ENCODE results near the gene TFB1M.

Gene TFB1M

GRCh38 chr6:155303361-155303870 is 10.9 kb downstream of the TFB1M start:
- DNase-seq (ENCODE audit: low spot score) = no peak

- no peak for DNase-seq (ENCODE audit: low spot score)
Measured at GRCh38 chr6:155301867-155302266, 12.4 kb downstream of the TFB1M start.

- DNase-seq (ENCODE audit: low spot score) = no peak
Measured at GRCh38 chr6:155297669-155298068, 16.6 kb downstream of the TFB1M start.

GRCh38 chr6:155292711-155293110 is 21.6 kb downstream of the TFB1M start:
- no peak for DNase-seq (ENCODE audit: low spot score)

- no peak for DNase-seq (ENCODE audit: low spot score)
Measured at GRCh38 chr6:155291291-155291690, 23.0 kb downstream of the TFB1M start.

GRCh38 chr6:155290491-155290890 is 23.8 kb downstream of the TFB1M start:
- DNase-seq (ENCODE audit: low spot score) = no peak

GRCh38 chr6:155287762-155288161 is 26.5 kb downstream of the TFB1M start:
- DNase-seq (ENCODE audit: low spot score) = no peak

- no peak for DNase-seq (ENCODE audit: low spot score)
Measured at GRCh38 chr6:155284775-155285174, 29.5 kb downstream of the TFB1M start.

GRCh38 chr6:155278319-155279049 is 35.8 kb downstream of the TFB1M start:
- no peak for DNase-seq (ENCODE audit: low spot score)

- DNase-seq (ENCODE audit: low spot score) = no peak
Measured at GRCh38 chr6:155276638-155277037, 37.6 kb downstream of the TFB1M start.

- DNase-seq (ENCODE audit: low spot score) = peak; percentile 93
Measured at GRCh38 chr6:155275808-155276480, 38.3 kb downstream of the TFB1M start.

- no peak for DNase-seq (ENCODE audit: low spot score)
Measured at GRCh38 chr6:155274533-155274932, 39.8 kb downstream of the TFB1M start.

- no peak for DNase-seq (ENCODE audit: low spot score)
Measured at GRCh38 chr6:155274106-155274505, 40.2 kb downstream of the TFB1M start.

GRCh38 chr6:155273431-155273830 is 40.9 kb downstream of the TFB1M start:
- DNase-seq (ENCODE audit: low spot score) = peak; percentile 87

- DNase-seq (ENCODE audit: low spot score) = no peak
Measured at GRCh38 chr6:155272353-155273232, 41.7 kb downstream of the TFB1M start.

- DNase-seq (ENCODE audit: low spot score) = no peak
Measured at GRCh38 chr6:155271145-155271544, 43.1 kb downstream of the TFB1M start.

GRCh38 chr6:155270561-155271091 is 43.7 kb downstream of the TFB1M start:
- no peak for DNase-seq (ENCODE audit: low spot score)

GRCh38 chr6:155269765-155270164 is 44.5 kb downstream of the TFB1M start:
- DNase-seq (ENCODE audit: low spot score) = no peak

GRCh38 chr6:155268088-155268867 is 46.0 kb downstream of the TFB1M start:
- peak; percentile 86 for DNase-seq (ENCODE audit: low spot score)

- DNase-seq (ENCODE audit: low spot score) = no peak
Measured at GRCh38 chr6:155267411-155267810, 46.9 kb downstream of the TFB1M start.
